Stimulated activated CD4-positive, alpha-beta T cell treated with anti-CD3 and anti-CD28 coated beads, Interleukin-15, amount 100 ng/mL, for 1 hour (primary cell): ENCODE data around the gene SLC43A3.

Experiments used
- DNase-seq, 2 donors: peaks; one replicate each; pipeline ENCODE4 v3.0.0-alpha.2; 2020; ENCODE audit warnings: low read depth in 1 of 2, low spot score in 1 of 2

The SLC43A3 gene

GRCh38 chr11:57430952-57431351, 4.0 kb upstream of the SLC43A3 start:
- DNase-seq: no peak

GRCh38 chr11:57429946-57430345, 3.0 kb upstream of the SLC43A3 start:
- no peak for DNase-seq

- no peak for DNase-seq
Observed at GRCh38 chr11:57428643-57429042, 1.7 kb upstream of the SLC43A3 start.

- DNase-seq: no peak
Observed at GRCh38 chr11:57427727-57428082, 784 bp upstream of the SLC43A3 start.

- no peak for DNase-seq
Observed at GRCh38 chr11:57426439-57426928, 437 bp downstream of the SLC43A3 start.

- DNase-seq: no peak
Observed at GRCh38 chr11:57425565-57426438, 1.1 kb downstream of the SLC43A3 start.

GRCh38 chr11:57424792-57425564, 1.9 kb downstream of the SLC43A3 start:
- DNase-seq: peak; percentile 58 to 69

GRCh38 chr11:57424137-57424791, 2.7 kb downstream of the SLC43A3 start:
- DNase-seq: no peak

- DNase-seq: no peak
Observed at GRCh38 chr11:57422669-57423068, 4.3 kb downstream of the SLC43A3 start.

- DNase-seq: no peak
Observed at GRCh38 chr11:57421805-57422204, 5.1 kb downstream of the SLC43A3 start.

- no peak for DNase-seq
Observed at GRCh38 chr11:57421066-57421465, 5.9 kb downstream of the SLC43A3 start.

GRCh38 chr11:57419146-57419545, 7.8 kb downstream of the SLC43A3 start:
- DNase-seq: no peak

GRCh38 chr11:57418131-57418530, 8.8 kb downstream of the SLC43A3 start:
- DNase-seq: no peak

GRCh38 chr11:57417056-57417455, 9.9 kb downstream of the SLC43A3 start:
- DNase-seq: no peak

GRCh38 chr11:57416436-57416835, 10.5 kb downstream of the SLC43A3 start:
- DNase-seq: no peak

- no peak for DNase-seq
Observed at GRCh38 chr11:57414612-57415212, 12.2 kb downstream of the SLC43A3 start.

- DNase-seq: no peak
Observed at GRCh38 chr11:57413681-57414080, 13.2 kb downstream of the SLC43A3 start.

GRCh38 chr11:57410287-57410686, 16.6 kb downstream of the SLC43A3 start:
- DNase-seq: no peak

GRCh38 chr11:57409321-57410100, 17.4 kb downstream of the SLC43A3 start:
- no peak for DNase-seq

- no peak for DNase-seq
Observed at GRCh38 chr11:57408771-57409170, 18.1 kb downstream of the SLC43A3 start.
